K562 (cell line): ENCODE data around the gene JAG2. TPM values are rescaled to one million over a fixed set of nuclear protein-coding genes. Genes with fewer than 3 reads are reported as not detected.
A peak's percentile ranks its signal among the peaks of the same experiment; 100 is the strongest.

ENCODE experiments used
- ATAC-seq: fragments of 200-7000 bp; cut with Tn5 transposase; 3 replicates; pipeline ENCODE4 v1.9.1; 2020; ENCODE audit warnings: moderate library complexity
- BruUV-seq: library from RNA; stranded (reverse); fragments of 400-500 nt; replicated peaks from 2 replicates; lab custom pipeline; 2021; lab: Mats Ljungman, UMichigan
- CTCF ChIA-PET: fragments of 300-600 bp; formaldehyde crosslinking; extraction: SDS; loops from one replicate; lab custom pipeline; 2021; ENCODE audit warnings: low intra/inter-chr PET ratio; lab: Yijun Ruan, JAX
- POLR2A ChIA-PET: fragments of 300-600, 350-650 bp; sonication (Branson Sonifier 250); formaldehyde crosslinking; extraction: SDS; loops from one replicate; lab custom pipeline; 2021; ENCODE audit warnings: antibody characterized with exemption, inconsistent platforms; lab: Yijun Ruan, JAX
- DNase-seq, 4 experiments: peaks; one replicate each; pipeline versions ENCODE4 v3.0.0 to v3.0.0-alpha.2; 2011 to 2018; ENCODE audit warnings: low spot score in 3 of 4, mixed read lengths in 3 of 4; ENCODE audit errors: extremely low read depth in 1 of 4
- FAIRE-seq: peaks from 2 replicates; lab custom pipeline; 2011; peaks lifted over from hg19 to GRCh38; lab: Jason Lieb, UNC
- H2AFZ ChIP-seq: 2 replicates; pipeline ENCODE4 v1.6.0; 2011; ENCODE audit warnings: low read depth, low read length, control low read depth, inconsistent platforms
- H3K27ac ChIP-seq: fragments of 200-600 bp; 3 replicates; pipeline ENCODE4 v1.8.0; 2011; ENCODE audit warnings: low read depth, mild to moderate bottlenecking, control low read depth, inconsistent platforms, low read length, moderate library complexity, mixed read lengths; ENCODE audit errors: extremely low read depth
- H3K27me3 ChIP-seq, 2 experiments: fragments of 300-600 bp in 1 of 2; 2 replicates in 1 of 2; 3 replicates in 1 of 2; pipeline versions ENCODE4 v1.6.0 to v1.8.0; 2011; ENCODE audit warnings: inconsistent platforms in 2 of 2, low read length in 2 of 2, mild to moderate bottlenecking in 1 of 2, mixed read lengths in 1 of 2, moderate library complexity in 1 of 2; ENCODE audit not compliant: control insufficient read depth in 2 of 2, insufficient read depth in 2 of 2
- H3K36me3 ChIP-seq: fragments of 300-600 bp; 3 replicates; pipeline ENCODE4 v1.8.0; 2011; ENCODE audit warnings: mild to moderate bottlenecking, low read length, inconsistent platforms; ENCODE audit not compliant: control insufficient read depth, insufficient read depth
- H3K4me1 ChIP-seq, 2 experiments: fragments of 200-600 bp in 1 of 2; replicated peaks in 1 of 2; 2 replicates in 1 of 2; 3 replicates in 1 of 2; pipeline versions ENCODE4 v1.5.1 to v1.8.0; 2011; ENCODE audit warnings: inconsistent platforms in 2 of 2, low read length in 2 of 2, mild to moderate bottlenecking in 1 of 2, mixed read lengths in 1 of 2, moderate library complexity in 1 of 2; ENCODE audit not compliant: control insufficient read depth in 2 of 2, insufficient read depth in 2 of 2
- H3K4me2 ChIP-seq: 2 replicates; pipeline ENCODE4 v1.6.1; 2011; ENCODE audit warnings: low read length, control low read depth, inconsistent platforms, mixed read lengths; ENCODE audit not compliant: insufficient read depth
- H3K4me3 ChIP-seq: fragments of 200-600 bp; sonication (generic), shearing (Covaris generic); 2 replicates; pipeline ENCODE4 v1.5.1; 2016; ENCODE audit warnings: control low read depth, inconsistent platforms
- H3K79me2 ChIP-seq: fragments of 200-600 bp; 3 replicates; pipeline ENCODE4 v1.8.0; 2011; ENCODE audit warnings: low read length, inconsistent platforms; ENCODE audit not compliant: control insufficient read depth, insufficient read depth
- H3K9ac ChIP-seq, 2 experiments: 2 replicates each; pipeline versions ENCODE4 v1.6.0 to v1.6.1; 2011; ENCODE audit warnings: low read depth in 2 of 2, low read length in 2 of 2, control low read depth in 1 of 2, inconsistent platforms in 1 of 2, mild to moderate bottlenecking in 1 of 2, mixed read lengths in 1 of 2; ENCODE audit not compliant: insufficient read depth in 1 of 2
- H3K9me1 ChIP-seq: one replicate; pipeline ENCODE4 v1.6.0; 2011; ENCODE audit warnings: inconsistent platforms, mild to moderate bottlenecking, low read length, moderate library complexity; ENCODE audit not compliant: control insufficient read depth, insufficient read depth
- H3K9me3 ChIP-seq: replicated peaks from 2 replicates; pipeline ENCODE4 v1.5.1; 2011; ENCODE audit warnings: low read depth, low read length, inconsistent platforms; ENCODE audit not compliant: control insufficient read depth, insufficient read depth
- H4K20me1 ChIP-seq: replicated peaks from 2 replicates; pipeline ENCODE4 v1.6.1; 2011; ENCODE audit warnings: low read length, inconsistent platforms, mixed read lengths; ENCODE audit not compliant: control insufficient read depth, insufficient read depth
- HIVEP1 ChIP-seq: fragments of 250-450 bp; sonication (Bioruptor Pico); IDR thresholded peaks from 2 replicates; pipeline ENCODE4 v1.4.0; 2020; ENCODE audit warnings: mild to moderate bottlenecking
- NR2C1 ChIP-seq, 2 experiments: fragments of 450-650 bp; IDR thresholded peaks; 2 replicates each; pipeline ENCODE4 v1.6.1; 2017; ENCODE audit warnings: mild to moderate bottlenecking in 2 of 2, antibody characterized with exemption in 1 of 2, inconsistent platforms in 1 of 2, missing compliant biosample characterization in 1 of 2, missing genetic modification characterization in 1 of 2
- SPI1 ChIP-seq: IDR thresholded peaks from 2 replicates; pipeline ENCODE4 v1.6.1; 2011; ENCODE audit warnings: low read depth, low read length, control low read depth, borderline replicate concordance
- TCF7 ChIP-seq: sonication (generic); IDR thresholded peaks from 2 replicates; pipeline ENCODE4 v1.6.1; 2016; ENCODE audit warnings: antibody characterized with exemption, borderline replicate concordance
- WGBS: fragments of 100-300 bp; shearing (Covaris generic); methylation state at CpG from one replicate; pipeline ENCODE4 v1.1.6; 2016; ENCODE audit warnings: low coverage, mixed read lengths; ENCODE audit not compliant: insufficient coverage; ENCODE audit errors: missing lambda C conversion rate; 5-methylcytosine and 5-hydroxymethylcytosine counted together
- in situ Hi-C: fragments of 300-500 bp; cut with MboI; formaldehyde crosslinking; loops from 4 replicates; pipeline ENCODE4 v1.15.0; 2018; ENCODE audit warnings: inconsistent platforms, mixed read lengths
- intact Hi-C: fragments of 100-400 bp; cut with micrococcal nuclease; formaldehyde crosslinking; loops from 2 replicates; pipeline ENCODE4 v1.14.2; 2022
- polyA plus RNA-seq, 8 experiments: library from polyadenylated mRNA; depleted of rRNA in 4 of 8; stranded (reverse) in 5 of 8; unstranded in 3 of 8; fragments of >200 nt; fragmentation: Nextera tagmentation in 2 of 8; fragmentation: Illumina TruSeq in 1 of 8; extraction: Ambion mirVana in 2 of 8; extraction: Trizol in 1 of 8; gene quantifications; 2 replicates each; pipeline versions ENCODE4 v1.2.1 to v1.2.3, GENCODE V29; 2011 to 2014; ENCODE audit warnings: inconsistent platforms in 1 of 8, missing spikeins in 1 of 8
- total RNA-seq, 7 experiments: library from RNA; depleted of rRNA in 6 of 7; stranded (reverse); fragments of >200 nt in 6 of 7; fragmentation: Illumina TruSeq in 2 of 7; extraction: Trizol in 2 of 7; gene quantifications; 2 replicates each; pipeline versions ENCODE4 v1.2.1 to v1.2.3, GENCODE V29; 2011 to 2021; ENCODE audit warnings: low replicate concordance in 1 of 7
- TF ChIP-seq, protein P1 (sequence below), 3 experiments: IDR thresholded peaks in 2 of 3; conservative IDR thresholded peaks in 1 of 3; 2 replicates each; pipeline ENCODE4 v1.5.1; 2011 to 2012; ENCODE audit warnings: low read length in 3 of 3, mild to moderate bottlenecking in 3 of 3, control low read depth in 2 of 3, improper control_type of control experiment in 1 of 3, inconsistent platforms in 1 of 3, low read depth in 1 of 3, mixed read lengths in 1 of 3, moderate library complexity in 1 of 3; ENCODE audit not compliant: insufficient read depth in 2 of 3

The JAG2 gene
- total and polyA plus RNA-seq, 9 of the 15 experiments (the other 6 are each of a cell fraction or from before 2014, with no cell fraction given): 0.25 to 48.4 (median 8.6) TPM

DNA sequence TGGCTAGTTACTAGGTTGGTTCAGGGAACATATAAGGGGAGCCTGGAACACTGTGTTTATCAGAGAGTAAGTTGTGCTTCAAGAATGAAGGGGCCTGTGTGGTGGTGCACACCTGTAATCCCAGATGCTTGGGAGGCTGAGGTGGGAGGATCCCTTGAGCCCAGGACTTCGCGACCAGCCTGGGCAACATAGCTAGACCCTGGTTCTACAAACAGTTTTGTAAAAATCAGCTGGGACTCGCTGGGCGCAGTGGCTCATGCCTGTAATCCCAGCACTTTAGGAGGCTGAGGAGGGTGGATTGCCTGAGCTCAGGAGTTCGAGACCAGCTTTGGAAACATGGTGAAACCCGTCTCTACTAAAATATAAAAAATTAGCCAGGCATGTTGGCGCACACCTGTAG, 61.2 kb downstream of the JAG2 start (continued):
- TF ChIP-seq HIVEP1 (CRISPR knock-in tag) (no peak), NR2C1 (IDR thresholded peaks at IDR 0.05) (no peak), NR2C1 (tag; IDR thresholded peaks at IDR 0.05) (no peak)

DNA sequence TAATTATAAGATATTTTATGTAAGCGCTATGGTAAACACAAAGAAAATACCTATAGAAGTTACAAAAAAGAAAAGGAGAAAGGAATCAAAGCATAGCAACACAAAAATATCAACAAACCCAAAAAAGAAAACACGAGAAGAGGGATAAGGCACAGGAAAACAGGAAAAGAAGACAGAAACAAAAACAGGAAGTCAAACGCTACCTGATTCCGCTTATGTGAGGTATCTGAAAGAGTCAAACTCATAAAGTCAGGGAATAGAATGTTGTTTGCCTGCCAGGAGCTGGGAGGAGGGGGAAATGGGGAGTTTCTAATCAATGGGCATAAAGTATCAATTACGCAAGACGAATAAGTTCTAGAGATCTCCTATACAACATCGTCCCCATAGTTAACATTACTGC, 63.4 kb downstream of the JAG2 start:
- Histone ChIP-seq H3K4me1 (no peaks in the 10 kb centered on the region), H3K9me3 (peaks cover under 1% of the 10 kb centered on the region; the same call in 1 of the 2 replicates), H3K79me2 (no peaks in the 10 kb centered on the region), H3K4me3 (no peak overlapping the region), H3K27me3 (peaks cover 9 to 13% of the 10 kb centered on the region in 2 experiments; a peak in 4 of 5 replicates), H3K36me3 (no peaks in the 10 kb centered on the region), H4K20me1 (no peaks in the 10 kb centered on the region), H2AFZ (no peak overlapping the region), H3K27ac (no peak overlapping the region), H3K9ac (no peak overlapping the region), H3K9me1 (no peaks in the 10 kb centered on the region), H3K4me2 (no peak overlapping the region)
- intact Hi-C loops (no loop called here), in situ Hi-C loops (no loop called here)
- no peak for DNase-seq
- TF ChIP-seq SPI1 (peak; percentile 71), TCF7 (no peak)
- TF ChIP-seq, protein P1, sequence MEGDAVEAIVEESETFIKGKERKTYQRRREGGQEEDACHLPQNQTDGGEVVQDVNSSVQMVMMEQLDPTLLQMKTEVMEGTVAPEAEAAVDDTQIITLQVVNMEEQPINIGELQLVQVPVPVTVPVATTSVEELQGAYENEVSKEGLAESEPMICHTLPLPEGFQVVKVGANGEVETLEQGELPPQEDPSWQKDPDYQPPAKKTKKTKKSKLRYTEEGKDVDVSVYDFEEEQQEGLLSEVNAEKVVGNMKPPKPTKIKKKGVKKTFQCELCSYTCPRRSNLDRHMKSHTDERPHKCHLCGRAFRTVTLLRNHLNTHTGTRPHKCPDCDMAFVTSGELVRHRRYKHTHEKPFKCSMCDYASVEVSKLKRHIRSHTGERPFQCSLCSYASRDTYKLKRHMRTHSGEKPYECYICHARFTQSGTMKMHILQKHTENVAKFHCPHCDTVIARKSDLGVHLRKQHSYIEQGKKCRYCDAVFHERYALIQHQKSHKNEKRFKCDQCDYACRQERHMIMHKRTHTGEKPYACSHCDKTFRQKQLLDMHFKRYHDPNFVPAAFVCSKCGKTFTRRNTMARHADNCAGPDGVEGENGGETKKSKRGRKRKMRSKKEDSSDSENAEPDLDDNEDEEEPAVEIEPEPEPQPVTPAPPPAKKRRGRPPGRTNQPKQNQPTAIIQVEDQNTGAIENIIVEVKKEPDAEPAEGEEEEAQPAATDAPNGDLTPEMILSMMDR (IDR thresholded peaks at IDR 0.05 in 2 of 3, conservative IDR thresholded peaks at IDR 0.05 in 1 of 3; ENCODE audit: insufficient read depth in 2 of 3, low read depth in 1 of 3, low read length in 3 of 3): no peak
- ChIA-PET CTCF (no interaction called here), POLR2A (interaction anchor here (1.2 kb wide), 1 partner anchor 10 kb away, joined by 3 read pairs; no protein-coding TSS in a partner anchor)
- BruUV-seq: no TSS peak
- no peak for ATAC-seq
- FAIRE-seq: no peak
- WGBS: 6% methylated on average over 7 of the region's 7 CpGs
